HepG2 (cell line): ENCODE data around the gene AP4E1. TPM values are rescaled to one million over a fixed set of nuclear protein-coding genes. Genes with fewer than 3 reads are reported as not detected.
A peak's percentile ranks its signal among the peaks of the same experiment; 100 is the strongest.

Source experiments
- ARNT2 ChIP-seq: sonication (generic); formaldehyde crosslinking; IDR thresholded peaks from 2 replicates; pipeline ENCODE4 v1.8.0; 2022; ENCODE audit warnings: mild to moderate bottlenecking, low read depth, missing genetic modification reagents, moderate library complexity
- ATF3 ChIP-seq: sonication (generic); formaldehyde crosslinking; IDR thresholded peaks from 2 replicates; pipeline ENCODE4 v1.4.0; 2020; ENCODE audit warnings: missing genetic modification reagents
- GLI4 ChIP-seq: sonication (generic); formaldehyde crosslinking; IDR thresholded peaks from 2 replicates; pipeline ENCODE4 v1.5.1; 2020; ENCODE audit warnings: missing genetic modification reagents, mild to moderate bottlenecking, moderate library complexity, borderline replicate concordance
- HOXA7 ChIP-seq: sonication (generic); formaldehyde crosslinking; IDR thresholded peaks from 2 replicates; pipeline ENCODE4 v1.8.1; 2022; ENCODE audit warnings: mild to moderate bottlenecking, missing genetic modification reagents, moderate library complexity
- MAFK ChIP-seq, 2 experiments: IDR thresholded peaks in 1 of 2; conservative IDR thresholded peaks in 1 of 2; 2 replicates each; pipeline ENCODE4 v1.6.1; 2011; ENCODE audit warnings: improper control_type of control experiment in 2 of 2, low read length in 2 of 2
- NR2F2 ChIP-seq: IDR thresholded peaks from 2 replicates; pipeline ENCODE4 v1.6.1; 2012; ENCODE audit warnings: low read depth, inconsistent platforms, borderline replicate concordance
- PHF21A ChIP-seq: sonication (generic); formaldehyde crosslinking; IDR thresholded peaks from 2 replicates; pipeline ENCODE4 v1.5.0; 2020; ENCODE audit warnings: mild to moderate bottlenecking, missing genetic modification reagents
- PRPF4 ChIP-seq: fragments of 200-400 bp; formaldehyde crosslinking; IDR thresholded peaks from 2 replicates; pipeline ENCODE4 v1.6.1; 2016; ENCODE audit warnings: low read length, low read depth; ENCODE audit not compliant: poor library complexity, severe bottlenecking
- RFXANK ChIP-seq: IDR thresholded peaks from 2 replicates; pipeline ENCODE4 v1.6.1; 2016
- TEAD3 ChIP-seq: optimal IDR thresholded peaks from 2 replicates; pipeline ENCODE3; 2016; ENCODE audit warnings: borderline replicate concordance
- TFDP2 ChIP-seq: sonication (generic); formaldehyde crosslinking; IDR thresholded peaks from 2 replicates; pipeline ENCODE4 v1.4.0; 2020; ENCODE audit warnings: missing genetic modification reagents
- THAP11 ChIP-seq: IDR thresholded peaks from 2 replicates; pipeline ENCODE4 v1.6.1; 2016; ENCODE audit warnings: missing biosample characterization, missing genetic modification reagents
- ZMAT5 ChIP-seq: sonication (generic); formaldehyde crosslinking; IDR thresholded peaks from 2 replicates; pipeline ENCODE4 v1.5.0; 2020; ENCODE audit warnings: mild to moderate bottlenecking, low read depth, missing genetic modification reagents, borderline replicate concordance
- ZMYM2 ChIP-seq: sonication (generic); formaldehyde crosslinking; IDR thresholded peaks from 2 replicates; pipeline ENCODE4 v1.8.0; 2022; ENCODE audit warnings: mild to moderate bottlenecking, missing genetic modification reagents
- ZNF10 ChIP-seq: sonication (generic); formaldehyde crosslinking; IDR thresholded peaks from 2 replicates; pipeline ENCODE4 v1.4.0; 2020; ENCODE audit warnings: mild to moderate bottlenecking, low read depth, missing genetic modification reagents, borderline replicate concordance
- ZNF20 ChIP-seq: sonication (generic); formaldehyde crosslinking; IDR thresholded peaks from 2 replicates; pipeline ENCODE4 v1.4.0; 2020; ENCODE audit warnings: mild to moderate bottlenecking, moderate library complexity, missing genetic modification reagents
- ZNF224 ChIP-seq: sonication (generic); formaldehyde crosslinking; IDR thresholded peaks from 2 replicates; pipeline ENCODE4 v1.5.0; 2020; ENCODE audit warnings: mild to moderate bottlenecking, missing genetic modification reagents
- ZNF547 ChIP-seq: sonication (generic); formaldehyde crosslinking; IDR thresholded peaks from 2 replicates; pipeline ENCODE4 v1.5.1; 2020; ENCODE audit warnings: mild to moderate bottlenecking, missing genetic modification reagents
- ZNF570 ChIP-seq: sonication (generic); formaldehyde crosslinking; IDR thresholded peaks from 2 replicates; pipeline ENCODE4 v1.4.0; 2020; ENCODE audit warnings: mild to moderate bottlenecking, missing genetic modification reagents, borderline replicate concordance
- ZNF660 ChIP-seq: sonication (generic); formaldehyde crosslinking; IDR thresholded peaks from 2 replicates; pipeline ENCODE4 v1.5.1; 2020; ENCODE audit warnings: mild to moderate bottlenecking, low read depth, missing genetic modification reagents, borderline replicate concordance
- polyA plus RNA-seq, 8 experiments: library from polyadenylated mRNA; depleted of rRNA in 3 of 8; stranded (reverse) in 7 of 8; unstranded in 1 of 8; fragments of >200 nt; fragmentation: Illumina TruSeq in 4 of 8; extraction: Trizol in 4 of 8; gene quantifications; 2 replicates each; pipeline versions ENCODE4 v1.2.1 to v1.2.3, GENCODE V29; 2011 to 2016; ENCODE audit warnings: low read depth in 4 of 8, missing spikeins in 1 of 8, mixed read lengths in 1 of 8; ENCODE audit not compliant: insufficient read depth in 1 of 8
- total RNA-seq, 5 experiments: library from RNA; depleted of rRNA; stranded (reverse); fragments of >200 nt; fragmentation: Illumina TruSeq; extraction: Trizol; gene quantifications; 2 replicates each; pipeline ENCODE4 v1.2.3, GENCODE V29; 2016; ENCODE audit warnings: low read depth in 1 of 5
- TF ChIP-seq, protein P1 (sequence below): sonication (generic); formaldehyde crosslinking; IDR thresholded peaks from 2 replicates; pipeline ENCODE4 v1.5.1; 2020; ENCODE audit warnings: missing genetic modification reagents, mild to moderate bottlenecking, borderline replicate concordance
- TF ChIP-seq, protein P2 (sequence below): sonication (generic); formaldehyde crosslinking; IDR thresholded peaks from 2 replicates; pipeline ENCODE4 v1.9.0; 2021; ENCODE audit warnings: missing genetic modification reagents, mild to moderate bottlenecking, borderline replicate concordance
- TF ChIP-seq, protein P3 (sequence below): sonication (generic); formaldehyde crosslinking; conservative IDR thresholded peaks from 2 replicates; pipeline ENCODE4 v1.4.0; 2020; ENCODE audit warnings: mild to moderate bottlenecking, missing genetic modification reagents, moderate library complexity

The AP4E1 gene
- total and polyA plus RNA-seq, 2 of the 13 experiments (the other 11 are each of a cell fraction or from before 2014, with no cell fraction given): 2.2 to 7.8 TPM

GRCh38 chr15:51046799-51047449, 138.4 kb downstream of the AP4E1 start (continued):
- TF ChIP-seq, protein P1, sequence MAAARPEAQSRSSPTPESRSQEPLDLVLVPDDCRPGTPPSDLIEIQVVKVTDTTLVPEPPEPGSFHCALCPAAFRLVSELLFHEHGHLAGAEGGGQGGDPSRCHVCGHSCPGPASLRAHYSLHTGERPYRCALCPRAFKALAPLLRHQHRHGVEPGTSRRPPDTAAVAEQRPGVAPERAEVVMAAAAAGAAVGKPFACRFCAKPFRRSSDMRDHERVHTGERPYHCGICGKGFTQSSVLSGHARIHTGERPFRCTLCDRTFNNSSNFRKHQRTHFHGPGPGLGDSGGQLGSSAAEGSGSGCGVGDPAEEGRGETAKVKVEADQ: no peak
- TF ChIP-seq THAP11 (CRISPR knock-in tag) (no peak), ZNF570 (CRISPR knock-in tag) (no peak), ATF3 (CRISPR knock-in tag) (no peak), NR2F2 (0 out of 2 replicates have a peak, but pooled peaks have one; percentile 26), ZMAT5 (CRISPR knock-in tag) (no peak), ZNF224 (no peak), PRPF4 (no peak), HOXA7 (no peak), GLI4 (CRISPR knock-in tag) (no peak), ZNF547 (CRISPR knock-in tag) (no peak), PHF21A (peak; percentile 40; the same call in 1 of the 2 replicates), RFXANK (CRISPR knock-in tag) (no peak), TFDP2 (CRISPR knock-in tag) (no peak), MAFK (conservative IDR thresholded peaks at IDR 0.05 in 1 of 2, IDR thresholded peaks at IDR 0.05 in 1 of 2; ENCODE audit: low read length in 2 of 2) (no peak), ARNT2 (CRISPR knock-in tag) (no peak), ZNF10 (CRISPR knock-in tag) (no peak), ZNF20 (CRISPR knock-in tag) (no peak), ZNF660 (CRISPR knock-in tag) (no peak), ZMYM2 (no peak), TEAD3 (CRISPR knock-in tag) (peak; percentile 10)
- TF ChIP-seq, protein P2, sequence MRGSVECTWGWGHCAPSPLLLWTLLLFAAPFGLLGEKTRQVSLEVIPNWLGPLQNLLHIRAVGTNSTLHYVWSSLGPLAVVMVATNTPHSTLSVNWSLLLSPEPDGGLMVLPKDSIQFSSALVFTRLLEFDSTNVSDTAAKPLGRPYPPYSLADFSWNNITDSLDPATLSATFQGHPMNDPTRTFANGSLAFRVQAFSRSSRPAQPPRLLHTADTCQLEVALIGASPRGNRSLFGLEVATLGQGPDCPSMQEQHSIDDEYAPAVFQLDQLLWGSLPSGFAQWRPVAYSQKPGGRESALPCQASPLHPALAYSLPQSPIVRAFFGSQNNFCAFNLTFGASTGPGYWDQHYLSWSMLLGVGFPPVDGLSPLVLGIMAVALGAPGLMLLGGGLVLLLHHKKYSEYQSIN (CRISPR knock-in tag): no peak
- TF ChIP-seq, protein P3, sequence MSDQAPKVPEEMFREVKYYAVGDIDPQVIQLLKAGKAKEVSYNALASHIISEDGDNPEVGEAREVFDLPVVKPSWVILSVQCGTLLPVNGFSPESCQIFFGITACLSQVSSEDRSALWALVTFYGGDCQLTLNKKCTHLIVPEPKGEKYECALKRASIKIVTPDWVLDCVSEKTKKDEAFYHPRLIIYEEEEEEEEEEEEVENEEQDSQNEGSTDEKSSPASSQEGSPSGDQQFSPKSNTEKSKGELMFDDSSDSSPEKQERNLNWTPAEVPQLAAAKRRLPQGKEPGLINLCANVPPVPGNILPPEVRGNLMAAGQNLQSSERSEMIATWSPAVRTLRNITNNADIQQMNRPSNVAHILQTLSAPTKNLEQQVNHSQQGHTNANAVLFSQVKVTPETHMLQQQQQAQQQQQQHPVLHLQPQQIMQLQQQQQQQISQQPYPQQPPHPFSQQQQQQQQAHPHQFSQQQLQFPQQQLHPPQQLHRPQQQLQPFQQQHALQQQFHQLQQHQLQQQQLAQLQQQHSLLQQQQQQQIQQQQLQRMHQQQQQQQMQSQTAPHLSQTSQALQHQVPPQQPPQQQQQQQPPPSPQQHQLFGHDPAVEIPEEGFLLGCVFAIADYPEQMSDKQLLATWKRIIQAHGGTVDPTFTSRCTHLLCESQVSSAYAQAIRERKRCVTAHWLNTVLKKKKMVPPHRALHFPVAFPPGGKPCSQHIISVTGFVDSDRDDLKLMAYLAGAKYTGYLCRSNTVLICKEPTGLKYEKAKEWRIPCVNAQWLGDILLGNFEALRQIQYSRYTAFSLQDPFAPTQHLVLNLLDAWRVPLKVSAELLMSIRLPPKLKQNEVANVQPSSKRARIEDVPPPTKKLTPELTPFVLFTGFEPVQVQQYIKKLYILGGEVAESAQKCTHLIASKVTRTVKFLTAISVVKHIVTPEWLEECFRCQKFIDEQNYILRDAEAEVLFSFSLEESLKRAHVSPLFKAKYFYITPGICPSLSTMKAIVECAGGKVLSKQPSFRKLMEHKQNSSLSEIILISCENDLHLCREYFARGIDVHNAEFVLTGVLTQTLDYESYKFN: peak; percentile 60
